ENCODE results near the gene PRSS27.
"Not testable (repeated sequence)": the region's sequence is repeated elsewhere in the genome, so short reads cannot be mapped to it uniquely, and the experiment has no call there.

PRSS27 gene

GRCh38 chr16:2707368-2708289 lies 12.4 kb downstream of the PRSS27 start:
- DNase-seq: no peak

DNA sequence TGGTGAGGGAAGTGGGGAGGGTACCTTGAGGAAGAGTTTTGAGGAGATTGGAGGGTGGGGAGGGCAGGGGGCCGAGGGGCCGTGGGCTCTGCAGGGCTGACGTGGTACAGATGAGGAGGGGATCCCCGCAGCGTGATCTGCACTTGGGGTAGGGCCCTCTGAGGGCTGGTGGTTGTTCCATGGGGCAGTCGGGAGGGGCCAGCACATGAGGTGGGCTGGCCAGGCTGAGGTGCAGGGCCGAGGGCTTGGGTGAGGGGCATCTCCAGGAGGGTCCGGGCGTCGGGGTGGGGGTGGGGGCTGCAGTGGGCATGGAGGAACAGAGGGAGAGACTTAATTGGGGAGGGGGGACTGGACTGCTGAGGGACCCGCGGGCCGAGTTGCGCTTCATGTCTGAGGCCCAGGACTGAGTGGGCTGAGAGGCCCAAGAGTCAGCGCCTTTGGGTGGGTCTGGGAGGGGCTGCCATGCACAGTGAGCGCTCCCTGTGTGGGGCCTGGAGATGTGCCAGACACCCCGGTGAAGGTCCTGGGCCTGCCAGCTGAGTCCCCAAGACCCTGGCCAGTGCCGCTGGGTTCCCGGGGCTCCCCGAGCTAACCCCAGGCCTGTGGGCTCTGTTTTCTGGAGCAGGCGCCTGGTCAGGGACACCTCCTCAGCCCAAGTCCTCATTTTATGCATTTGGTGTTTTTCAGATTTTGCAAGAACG lies 13.3 kb downstream of the PRSS27 start:
- DNase-seq: no peak

GRCh38 chr16:2706085-2706484 lies 13.9 kb downstream of the PRSS27 start:
- DNase-seq: no peak

GRCh38 chr16:2705351-2705750 lies 14.7 kb downstream of the PRSS27 start:
- DNase-seq: no peak

DNA sequence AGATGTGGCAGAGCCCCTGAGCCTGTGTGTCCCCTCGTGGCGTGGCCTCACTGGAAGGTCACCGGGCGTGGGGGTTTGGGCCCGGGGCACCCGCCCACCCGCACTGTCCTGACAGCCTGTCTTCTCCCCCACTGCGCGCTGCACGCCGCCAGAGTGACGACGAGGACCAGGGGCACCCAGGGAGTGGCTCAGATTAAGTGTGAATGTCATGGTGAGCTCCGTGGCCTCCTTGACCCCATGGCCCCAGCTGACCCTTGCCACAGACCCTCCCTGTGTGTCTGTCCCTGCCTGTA lies 15.1 kb downstream of the PRSS27 start:
- DNase-seq: no peak

- no peak for DNase-seq
Measured at GRCh38 chr16:2704166-2704982, 15.7 kb downstream of the PRSS27 start.

DNA sequence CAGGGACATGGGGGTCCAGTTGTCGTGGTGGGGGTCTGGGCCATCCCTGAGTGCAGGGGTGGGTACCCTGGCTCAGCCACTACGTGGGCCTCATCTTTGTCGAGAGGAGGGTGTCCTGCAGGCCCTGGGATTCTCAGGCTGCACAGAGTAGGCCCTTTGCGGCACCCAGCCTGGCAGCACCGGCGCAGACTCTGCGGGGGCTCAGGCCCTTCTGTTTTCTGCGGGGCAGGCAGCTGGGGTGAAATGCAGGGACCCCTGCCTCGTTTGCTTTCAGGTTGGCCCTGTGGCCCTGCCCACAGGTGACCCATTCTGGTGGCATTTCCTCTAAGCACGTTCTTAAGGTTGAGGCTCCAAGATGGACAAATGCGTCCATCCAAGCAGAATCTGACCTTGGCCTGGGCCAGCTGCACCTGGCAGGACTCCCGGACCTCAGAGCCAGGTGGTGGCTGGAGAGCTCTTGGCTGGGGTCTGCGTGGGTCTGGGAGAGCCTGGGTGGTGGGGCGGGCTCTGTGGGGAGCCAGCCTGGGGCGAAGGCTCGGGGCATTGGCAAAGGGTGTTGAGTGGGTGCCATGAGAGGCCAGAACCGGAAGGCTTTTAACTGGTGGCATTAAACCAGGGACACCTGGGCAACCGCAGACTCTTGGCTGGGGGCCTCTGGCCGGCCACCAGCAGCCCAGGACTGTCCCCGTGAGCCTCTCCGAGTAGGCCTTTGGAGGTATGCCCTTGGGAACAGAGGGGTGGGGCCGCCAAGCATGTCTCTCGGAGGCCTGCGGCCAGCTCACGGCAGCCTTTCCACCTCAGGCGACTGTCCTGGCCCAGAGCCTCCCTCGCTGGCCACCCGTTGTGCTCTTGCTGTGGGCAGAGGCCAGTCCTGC lies 16.9 kb downstream of the PRSS27 start:
- no peak for DNase-seq

GRCh38 chr16:2702438-2702825 lies 17.6 kb downstream of the PRSS27 start:
- DNase-seq: no peak

GRCh38 chr16:2701713-2702437 lies 18.1 kb downstream of the PRSS27 start:
- no peak for DNase-seq

DNA sequence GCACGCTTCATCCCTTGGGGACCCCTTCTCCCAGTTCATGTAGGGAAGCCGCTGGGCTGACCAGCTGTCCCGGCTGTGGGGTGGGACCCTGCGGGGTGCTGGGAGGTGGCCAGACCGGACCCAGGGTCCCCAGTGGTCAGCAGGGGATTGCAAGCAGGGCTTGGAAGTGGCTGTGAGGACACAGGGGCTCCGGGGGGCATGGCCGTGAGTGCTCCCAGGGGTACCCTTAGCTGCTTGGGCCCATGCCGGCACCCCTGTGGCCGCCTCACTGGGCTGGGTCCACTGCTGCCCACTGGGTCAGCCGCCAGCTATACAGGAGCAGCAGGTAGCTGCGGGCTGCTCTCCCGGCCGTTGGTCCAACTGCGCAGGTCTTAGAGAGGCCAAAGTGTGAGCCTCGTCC lies 18.8 kb downstream of the PRSS27 start:
- DNase-seq: no peak

DNA sequence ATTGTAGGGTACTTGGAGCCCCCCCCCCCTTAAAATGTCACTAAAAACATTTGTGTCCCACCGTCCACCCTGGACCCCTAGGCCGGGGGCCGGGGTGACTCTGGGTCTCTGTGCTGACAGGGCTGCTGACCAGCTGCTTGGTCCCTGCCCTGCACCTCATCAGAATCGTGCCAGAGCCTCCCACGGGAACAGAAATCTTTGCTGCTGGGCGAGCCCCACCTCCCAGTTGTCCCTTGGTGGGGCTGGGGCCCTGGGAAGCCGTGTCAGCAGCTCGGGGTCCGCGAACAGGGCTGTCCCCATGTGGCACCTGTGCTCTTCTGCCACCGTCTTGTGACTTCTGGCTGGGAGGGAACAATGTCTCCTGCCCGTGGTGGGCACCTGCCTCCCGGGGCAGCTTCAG lies 19.2 kb downstream of the PRSS27 start:
- no peak for DNase-seq

DNA sequence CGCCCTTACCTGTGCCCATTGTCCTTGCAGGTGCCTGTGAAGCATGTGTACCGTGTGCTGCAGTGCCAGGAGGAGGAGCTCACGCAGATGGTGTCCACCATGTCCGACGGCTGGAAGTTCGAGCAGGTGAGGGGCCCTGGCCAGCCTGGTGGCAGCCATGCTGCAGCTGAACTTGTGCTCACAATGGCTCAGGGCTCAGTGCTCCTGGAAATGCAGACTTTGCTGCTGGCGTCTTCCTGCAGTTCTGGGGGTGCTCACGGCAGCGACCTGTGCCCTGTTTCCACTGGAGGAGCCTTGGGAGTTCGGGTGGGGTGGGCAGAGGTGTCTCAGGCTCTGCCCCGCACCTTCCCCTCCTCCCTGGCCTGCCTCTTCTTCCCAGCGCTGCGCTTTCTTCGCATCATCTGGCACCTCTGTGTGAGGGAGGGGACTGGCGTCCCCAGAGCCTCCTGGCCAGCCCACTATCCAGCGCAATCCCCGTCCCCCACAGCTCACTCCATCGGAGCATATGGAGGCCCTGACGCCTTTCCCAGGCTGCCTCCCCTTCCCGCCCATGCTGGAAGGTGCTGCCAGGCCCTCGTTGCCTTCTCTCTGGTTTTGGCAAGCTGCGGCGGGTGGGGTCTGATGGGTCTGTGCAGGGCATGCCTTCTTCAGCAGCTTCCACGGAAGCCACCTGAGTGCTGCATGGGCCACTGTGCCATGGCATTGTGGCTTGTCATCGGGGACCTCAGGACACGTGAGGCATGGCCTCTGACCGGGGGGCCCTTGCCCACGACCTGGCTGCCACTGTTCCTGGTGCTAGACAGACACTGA lies 20.0 kb downstream of the PRSS27 start:
- no peak for DNase-seq

DNA sequence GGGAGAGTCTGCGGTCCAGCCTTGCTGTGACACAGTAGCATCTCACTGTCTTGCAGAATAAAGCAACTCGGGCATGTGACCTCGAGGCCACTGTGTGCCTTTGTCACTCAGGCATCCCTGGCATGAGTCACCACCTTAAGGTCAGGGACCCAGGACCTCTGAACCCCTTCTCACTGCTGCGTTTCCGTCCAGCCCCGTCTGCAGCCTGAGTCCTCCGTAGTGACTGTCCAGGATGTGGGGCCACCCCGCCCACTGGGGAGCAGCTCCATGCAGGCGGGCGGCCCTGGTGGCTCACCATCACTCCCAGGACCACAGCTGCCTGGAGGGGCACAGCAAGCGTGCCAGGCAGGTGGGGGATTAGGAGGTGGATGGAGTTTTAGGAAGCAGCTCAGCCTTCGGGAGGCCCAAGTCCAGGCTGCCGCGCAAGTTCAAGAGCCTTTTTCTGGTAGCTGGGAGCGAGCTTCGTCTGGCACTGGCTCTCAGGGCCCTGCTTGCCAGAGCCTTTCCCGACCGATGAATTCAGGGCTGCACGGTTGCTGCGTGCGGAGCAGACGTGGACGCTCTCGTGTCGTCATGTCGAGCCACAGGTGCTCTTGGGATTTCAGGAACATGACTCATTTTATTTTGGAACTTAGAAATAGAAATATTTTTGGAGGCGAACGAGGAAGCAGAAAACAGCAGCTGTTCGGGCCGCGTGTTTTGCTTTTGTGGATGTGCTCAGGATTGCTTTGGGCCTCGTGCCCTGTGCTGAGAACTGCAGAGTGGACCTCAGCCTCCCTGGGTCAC lies 20.9 kb downstream of the PRSS27 start:
- DNase-seq: no peak

DNA sequence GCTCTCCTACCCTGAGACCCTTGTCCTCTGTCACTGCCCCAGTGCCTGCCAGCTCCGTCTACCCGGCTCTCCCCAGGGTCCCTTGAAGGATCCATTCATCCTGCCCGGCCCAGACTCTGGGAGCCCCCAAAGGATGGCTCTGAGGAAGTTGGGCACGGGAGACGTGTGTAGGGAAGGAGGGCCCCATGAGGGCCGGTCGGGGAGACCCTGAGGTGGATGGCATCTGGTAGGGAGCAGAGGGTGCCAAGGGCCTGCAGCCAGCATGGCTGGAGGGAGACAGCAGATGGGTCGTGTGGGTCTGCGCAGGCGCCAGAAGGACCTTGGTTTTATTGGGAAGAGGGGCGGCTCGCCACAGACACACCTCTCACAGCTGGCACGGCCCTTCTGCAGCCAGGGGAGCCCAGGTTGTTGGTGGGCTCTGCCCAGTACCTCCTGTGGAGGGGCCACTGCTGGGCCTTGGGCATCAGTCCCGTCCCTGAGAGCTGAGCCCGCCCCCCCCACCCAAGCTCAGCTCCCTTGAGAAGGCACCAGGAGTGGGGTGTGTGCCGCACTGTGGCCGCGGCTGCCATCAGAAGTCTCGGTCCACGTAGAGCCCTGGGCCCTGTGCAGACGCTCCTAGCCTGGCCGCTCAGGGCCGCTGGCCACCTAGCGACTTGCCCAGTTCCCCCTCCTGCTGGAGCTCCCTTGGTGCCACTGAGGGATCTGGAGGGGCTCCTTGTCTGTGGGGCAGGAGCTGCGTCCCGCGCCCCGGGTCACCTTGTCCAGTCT lies 21.7 kb downstream of the PRSS27 start:
- DNase-seq: no peak

DNA sequence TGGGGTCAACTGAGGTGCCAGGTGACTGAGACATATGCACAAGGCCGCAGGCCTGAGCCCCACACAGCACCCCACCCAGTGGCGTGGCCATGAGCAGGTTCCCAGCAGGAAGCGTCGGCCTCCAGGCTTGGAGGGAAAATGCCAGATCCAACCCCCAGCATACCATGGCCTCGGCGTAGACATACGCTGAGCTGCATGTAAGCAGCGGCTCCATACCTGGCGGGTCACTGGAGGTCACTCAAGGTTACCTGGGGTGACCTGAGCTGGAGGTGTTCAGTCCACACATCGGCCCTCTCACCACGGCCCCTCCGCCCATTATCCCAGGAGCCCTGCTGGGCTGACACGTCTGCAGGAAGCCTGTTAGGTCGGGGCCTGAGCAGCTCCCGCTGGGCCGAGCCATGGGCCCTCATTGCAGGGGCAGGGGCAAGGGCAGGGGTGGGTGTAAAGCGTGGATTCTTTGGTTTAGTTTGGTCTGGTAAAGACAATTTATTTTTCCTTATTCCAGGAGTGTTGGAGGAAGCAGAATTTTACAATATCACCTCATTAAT lies 22.5 kb downstream of the PRSS27 start:
- DNase-seq: no peak

DNA sequence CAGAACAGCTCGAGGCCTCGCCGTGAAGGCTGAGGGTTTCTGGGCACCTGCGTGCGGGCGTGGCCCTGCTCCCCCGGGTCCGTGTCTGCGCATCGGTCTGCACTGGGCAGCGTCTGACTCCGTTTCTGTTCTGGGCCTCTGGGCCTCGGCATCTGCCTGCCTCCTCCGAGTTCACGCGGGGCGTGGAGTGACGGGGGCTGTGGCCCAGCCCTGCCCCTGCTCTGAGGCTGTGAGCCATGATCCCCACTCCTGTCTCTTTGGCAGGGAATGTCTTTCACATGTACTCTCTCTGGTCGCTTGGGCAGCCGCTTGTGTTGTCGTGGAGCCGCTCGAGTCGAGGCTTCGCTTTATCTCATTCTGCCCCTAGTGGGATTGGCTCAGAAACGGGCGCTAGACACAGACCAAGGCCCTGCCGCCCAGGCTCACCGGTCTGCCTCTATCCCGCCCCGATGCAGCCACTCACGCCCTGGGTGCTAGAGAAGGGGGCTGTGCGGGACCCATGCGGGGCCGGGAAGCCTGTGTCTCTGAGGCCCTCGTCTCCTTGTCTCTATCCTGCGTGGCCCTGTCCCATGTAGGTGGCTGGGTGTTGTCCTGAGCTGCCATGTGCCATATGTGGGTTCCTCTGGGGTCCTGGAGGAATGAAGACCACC lies 23.3 kb downstream of the PRSS27 start:
- DNase-seq: not testable (repeated sequence)

- no peak for DNase-seq
Measured at GRCh38 chr16:2692948-2693651, 26.9 kb downstream of the PRSS27 start.

Measured in 8988T (cell line).